Skeletal muscle cell (primary cell): ENCODE results near the gene DENR.

ENCODE experiments used
- DNase-seq: peaks from one replicate; pipeline ENCODE4 v3.0.0-alpha.2; 2010; ENCODE audit warnings: low read depth
- H3K4me3 ChIP-seq: 2 replicates; pipeline ENCODE4 v1.5.1; 2011; ENCODE audit warnings: low read depth, mild to moderate bottlenecking, control low read depth, low read length, moderate library complexity

DENR gene

DNA sequence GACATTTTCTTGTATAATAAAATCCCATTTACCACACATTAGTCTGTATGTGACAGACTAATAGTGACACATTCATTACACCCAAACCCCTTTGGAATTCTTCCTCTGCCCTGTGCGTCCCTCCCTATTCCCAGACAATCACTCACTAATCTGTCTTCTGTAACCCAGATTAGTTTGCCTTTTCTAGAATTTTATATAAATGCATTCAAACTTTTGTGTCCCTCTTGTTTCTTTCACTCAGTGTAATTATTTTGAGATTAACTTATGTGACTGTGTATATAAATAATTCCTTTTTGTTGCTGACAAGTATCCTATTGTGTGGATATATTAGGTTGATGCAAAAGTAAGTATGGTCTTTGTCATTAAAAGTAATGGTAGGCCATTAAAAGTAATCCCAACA lies 55.0 kb downstream of the DENR start:
- H3K4me3 ChIP-seq: no peak overlapping the region
- no peak for DNase-seq

GRCh38 chr12:122811777-122812176 lies 59.2 kb downstream of the DENR start:
- no peak for DNase-seq
- no peak overlapping the region for H3K4me3 ChIP-seq

GRCh38 chr12:122813310-122813713 lies 60.7 kb downstream of the DENR start:
- DNase-seq: no peak
- no peak overlapping the region for H3K4me3 ChIP-seq

- H3K4me3 ChIP-seq: no peak overlapping the region
- DNase-seq: no peak
Measured at GRCh38 chr12:122819209-122819785, 66.7 kb downstream of the DENR start.

DNA sequence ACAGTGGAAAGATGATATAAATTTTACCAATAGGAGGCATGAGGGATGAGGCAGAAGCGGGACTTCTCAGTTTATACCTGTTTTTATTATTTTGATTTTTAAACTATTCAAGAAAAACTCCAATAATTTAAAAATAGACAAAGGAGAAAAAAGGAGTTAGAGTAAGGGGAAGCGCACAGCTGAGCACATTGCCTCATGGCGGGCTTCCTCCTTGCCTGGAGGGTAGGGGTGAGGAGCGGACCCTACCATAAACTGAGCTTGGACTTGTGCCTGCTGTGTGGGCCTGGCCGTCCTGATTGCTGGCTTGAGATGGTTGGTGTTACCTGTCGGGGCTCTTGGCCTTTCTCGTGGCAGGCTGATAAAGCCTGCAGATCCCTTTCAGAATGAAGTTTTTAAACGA lies 67.5 kb downstream of the DENR start:
- DNase-seq: no peak

More for the DNA sequence above, 67.5 kb downstream of the DENR start:
- no peak overlapping the region for H3K4me3 ChIP-seq
